Caco-2 (cell line): ENCODE measurements around the gene NCKAP5. TPM values are rescaled to one million over a fixed set of nuclear protein-coding genes. Genes with fewer than 3 reads are reported as not detected.

ENCODE experiments used
- BruUV-seq: library from RNA; stranded (reverse); fragments of 400-500 nt; replicated peaks from 2 replicates; lab custom pipeline; 2021; lab: Mats Ljungman, UMichigan
- CTCF ChIA-PET: fragments of 300-600 bp; sonication (Branson Sonifier 250); formaldehyde crosslinking; loops from one replicate; lab custom pipeline; 2022; ENCODE audit warnings: antibody characterized with exemption; lab: Charles Lee
- POLR2A ChIA-PET: fragments of 300-600 bp; sonication (Branson Sonifier 250); formaldehyde crosslinking; loops from one replicate; lab custom pipeline; 2022; ENCODE audit warnings: antibody characterized with exemption; lab: Charles Lee
- DNase-seq, 2 experiments: peaks; one replicate each; pipeline versions ENCODE4 v3.0.0 to v3.0.0-alpha.2; 2020 to 2022
- H3K27me3 ChIP-seq: replicated peaks from 2 replicates; pipeline ENCODE4 v1.6.0; 2011; ENCODE audit warnings: low read length; ENCODE audit not compliant: control insufficient read depth, insufficient read depth
- H3K36me3 ChIP-seq: 2 replicates; pipeline ENCODE4 v1.5.1; 2011; ENCODE audit warnings: low read length; ENCODE audit not compliant: control insufficient read depth, insufficient read depth
- H3K4me1 ChIP-seq: fragments of 250-450 bp; sonication (Bioruptor Pico); 2 replicates; pipeline ENCODE4 v1.5.1; 2020; ENCODE audit warnings: mild to moderate bottlenecking
- H3K4me3 ChIP-seq: 2 replicates; pipeline ENCODE4 v1.5.1; 2011; ENCODE audit warnings: low read depth, mild to moderate bottlenecking, control low read depth, low read length
- H3K9me3 ChIP-seq: fragments of 250-450 bp; sonication (Bioruptor Pico); 2 replicates; pipeline ENCODE4 v1.5.1; 2020; ENCODE audit warnings: mild to moderate bottlenecking, moderate library complexity
- H3K27ac Mint-ChIP-seq: one replicate; pipeline ENCODE4 v1.8.0; 2022; ENCODE audit warnings: mixed read lengths; ENCODE audit not compliant: unreplicated experiment
- H3K27me3 Mint-ChIP-seq: one replicate; pipeline ENCODE4 v1.8.0; 2022; ENCODE audit warnings: mixed read lengths; ENCODE audit not compliant: insufficient read depth, unreplicated experiment
- H3K36me3 Mint-ChIP-seq: one replicate; pipeline ENCODE4 v1.8.0; 2022; ENCODE audit warnings: mild to moderate bottlenecking, mixed read lengths; ENCODE audit not compliant: insufficient read depth, unreplicated experiment
- H3K4me1 Mint-ChIP-seq: one replicate; pipeline ENCODE4 v1.8.0; 2022; ENCODE audit warnings: low read depth, mixed read lengths; ENCODE audit not compliant: unreplicated experiment
- H3K4me3 Mint-ChIP-seq: one replicate; pipeline ENCODE4 v1.8.0; 2022; ENCODE audit warnings: mild to moderate bottlenecking, moderate library complexity, mixed read lengths; ENCODE audit not compliant: unreplicated experiment
- H3K9me3 Mint-ChIP-seq: one replicate; pipeline ENCODE4 v1.8.0; 2022; ENCODE audit warnings: mixed read lengths; ENCODE audit not compliant: unreplicated experiment
- CTCF ChIP-seq, 2 experiments: fragments of 200-600 bp in 1 of 2; IDR thresholded peaks; 1 replicate in 1 of 2; 2 replicates in 1 of 2; pipeline versions ENCODE4 v1.5.1 to v1.8.0; 2011 to 2022; ENCODE audit warnings: antibody characterized with exemption in 1 of 2, control low read depth in 1 of 2, inconsistent platforms in 1 of 2, low read depth in 1 of 2, low read length in 1 of 2, mild to moderate bottlenecking in 1 of 2, moderate library complexity in 1 of 2; ENCODE audit not compliant: insufficient read depth in 1 of 2, severe bottlenecking in 1 of 2, unreplicated experiment in 1 of 2
- intact Hi-C: fragments of 100-400 bp; cut with micrococcal nuclease; formaldehyde crosslinking; loops from one replicate; pipeline ENCODE4 v1.10.0; 2022; ENCODE audit not compliant: unreplicated experiment
- total RNA-seq: library from RNA; stranded (reverse); gene quantifications from 2 replicates; pipeline ENCODE4 v1.2.3, GENCODE V29; 2022

Gene NCKAP5
- total RNA-seq, 1 experiment from 2014 or later, result 3.8 TPM

- no TSS peak for BruUV-seq
- no peaks in the 10 kb centered on the region for H3K27me3 ChIP-seq
- H3K4me3 ChIP-seq, result no peak overlapping the region
- H3K27me3 Mint-ChIP-seq, result no peaks in the 10 kb centered on the region
- no peaks in the 10 kb centered on the region for H3K4me1 Mint-ChIP-seq
- DNase-seq, result no peak
- no peak for TF ChIP-seq CTCF (IDR thresholded peaks at IDR 0.05; ENCODE audit: insufficient read depth in 1 of 2, low read depth in 1 of 2, low read length in 1 of 2, severe bottlenecking in 1 of 2, unreplicated experiment in 1 of 2)
- H3K4me3 Mint-ChIP-seq, result no peak overlapping the region
- CTCF ChIA-PET, result no interaction called here
- no peaks in the 10 kb centered on the region for H3K4me1 ChIP-seq
- H3K27ac Mint-ChIP-seq, result no peak overlapping the region
- H3K9me3 Mint-ChIP-seq, result no peaks in the 10 kb centered on the region
- intact Hi-C loops, result no loop called here
- H3K9me3 ChIP-seq, result no peaks in the 10 kb centered on the region
- no peaks in the 10 kb centered on the region for H3K36me3 Mint-ChIP-seq
- H3K36me3 ChIP-seq, result no peaks in the 10 kb centered on the region
- POLR2A ChIA-PET, result no interaction called here
Observed at GRCh38 chr2:133552821-133553220, 15.4 kb downstream of the NCKAP5 start.

- intact Hi-C loops, result no loop called here
- Mint-ChIP-seq H3K27ac (no peak overlapping the region), H3K4me1 (no peaks in the 10 kb centered on the region), H3K9me3 (peaks cover 10% of the 10 kb centered on the region), H3K27me3 (peaks cover 6% of the 10 kb centered on the region), H3K36me3 (peaks cover 6% of the 10 kb centered on the region), H3K4me3 (no peak overlapping the region)
- H3K4me3 ChIP-seq, result no peak overlapping the region
- POLR2A ChIA-PET, result no interaction called here
- CTCF ChIA-PET, result no interaction called here
- no peaks in the 10 kb centered on the region for H3K4me1 ChIP-seq
- no peaks in the 10 kb centered on the region for H3K36me3 ChIP-seq
- no peak for DNase-seq
- no peaks in the 10 kb centered on the region for H3K9me3 ChIP-seq
- TF ChIP-seq CTCF (IDR thresholded peaks at IDR 0.05; ENCODE audit: insufficient read depth in 1 of 2, low read depth in 1 of 2, low read length in 1 of 2, severe bottlenecking in 1 of 2, unreplicated experiment in 1 of 2), result no peak
- no TSS peak for BruUV-seq
- no peaks in the 10 kb centered on the region for H3K27me3 ChIP-seq
Observed at GRCh38 chr2:133541797-133542196, 26.5 kb downstream of the NCKAP5 start.

DNA sequence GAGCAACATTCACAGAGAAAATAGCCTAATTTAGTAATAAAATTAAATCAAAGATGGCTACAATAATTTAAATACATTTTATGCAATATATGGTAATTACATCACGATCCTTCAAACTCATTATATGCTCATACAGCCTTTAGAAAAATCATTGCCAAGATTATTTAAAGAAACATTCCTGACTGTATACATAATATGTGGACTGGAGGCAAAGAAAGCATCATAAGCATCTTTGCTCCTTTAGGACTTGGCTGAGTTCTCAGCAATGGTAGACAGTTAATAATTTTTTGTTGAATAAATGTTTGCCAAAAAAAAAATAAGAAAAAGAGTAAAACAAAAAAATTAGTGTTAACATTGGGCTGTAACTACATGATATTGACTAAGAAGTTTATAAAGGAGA, 26.9 kb downstream of the NCKAP5 start:
- intact Hi-C loops, result no loop called here
- no peak overlapping the region for H3K4me3 ChIP-seq
- CTCF ChIA-PET, result no interaction called here
- no peak for TF ChIP-seq CTCF (IDR thresholded peaks at IDR 0.05; ENCODE audit: insufficient read depth in 1 of 2, low read depth in 1 of 2, low read length in 1 of 2, severe bottlenecking in 1 of 2, unreplicated experiment in 1 of 2)
- DNase-seq, result no peak
- peaks cover 6% of the 10 kb centered on the region for H3K36me3 Mint-ChIP-seq
- POLR2A ChIA-PET, result no interaction called here
- H3K4me1 Mint-ChIP-seq, result no peaks in the 10 kb centered on the region
- no TSS peak for BruUV-seq
- H3K27me3 Mint-ChIP-seq, result peaks cover 6% of the 10 kb centered on the region
- H3K36me3 ChIP-seq, result no peaks in the 10 kb centered on the region
- no peaks in the 10 kb centered on the region for H3K4me1 ChIP-seq
- H3K9me3 Mint-ChIP-seq, result peaks cover 10% of the 10 kb centered on the region
- H3K27me3 ChIP-seq, result no peaks in the 10 kb centered on the region
- H3K27ac Mint-ChIP-seq, result no peak overlapping the region
- H3K4me3 Mint-ChIP-seq, result no peak overlapping the region
- H3K9me3 ChIP-seq, result no peaks in the 10 kb centered on the region
